NCI-H2196 treated with DMSO at 0.1 percent for 48 hours (cell line): Measurements from ENCODE around the gene FAM162B.
"Not testable (repeated sequence)": the region's sequence is repeated elsewhere in the genome, so short reads cannot be mapped to it uniquely, and the experiment has no call there.

Source experiments
- DNase-seq: peaks from one replicate; lab custom pipeline; 2025; ENCODE audit not compliant: unreplicated experiment; lab: John Stamatoyannopoulos, UW

The FAM162B gene

GRCh38 chr6:116764961-116765841, at the start of gene FAM162B:
Gene FAM162B (minus strand): TSS chr6:116765719. CDS start chr6:116765576, 143 bp downstream.
- DNase-seq: no peak

- DNase-seq: no peak
Measured at GRCh38 chr6:116812051-116812650, 46.6 kb upstream of the FAM162B start.

GRCh38 chr6:116801971-116802370, 36.5 kb upstream of the FAM162B start:
- no peak for DNase-seq

- no peak for DNase-seq
Measured at GRCh38 chr6:116799945-116800344, 34.4 kb upstream of the FAM162B start.

GRCh38 chr6:116797585-116797984, 32.1 kb upstream of the FAM162B start:
- no peak for DNase-seq

- DNase-seq: no peak
Measured at GRCh38 chr6:116793224-116793623, 27.7 kb upstream of the FAM162B start.

GRCh38 chr6:116783852-116784251, 18.3 kb upstream of the FAM162B start:
- no peak for DNase-seq

- no peak for DNase-seq
Measured at GRCh38 chr6:116779573-116780164, 14.2 kb upstream of the FAM162B start.

- DNase-seq: no peak
Measured at GRCh38 chr6:116773886-116774285, 8.4 kb upstream of the FAM162B start.

GRCh38 chr6:116772450-116772849, 6.9 kb upstream of the FAM162B start:
- DNase-seq: no peak

- DNase-seq: no peak
Measured at GRCh38 chr6:116767715-116768114, 2.2 kb upstream of the FAM162B start.

- DNase-seq: no peak
Measured at GRCh38 chr6:116766506-116767176, 1.1 kb upstream of the FAM162B start.

- DNase-seq: no peak
Measured at GRCh38 chr6:116764629-116764960, 924 bp downstream of the FAM162B start.

GRCh38 chr6:116763906-116764628, 1.5 kb downstream of the FAM162B start:
- no peak for DNase-seq

- DNase-seq: no peak
Measured at GRCh38 chr6:116763048-116763447, 2.5 kb downstream of the FAM162B start.

GRCh38 chr6:116762235-116762634, 3.3 kb downstream of the FAM162B start:
- no peak for DNase-seq

- DNase-seq: no peak
Measured at GRCh38 chr6:116761779-116762178, 3.7 kb downstream of the FAM162B start.

GRCh38 chr6:116745176-116745575, 20.3 kb downstream of the FAM162B start:
- DNase-seq: no peak

GRCh38 chr6:116741571-116741970, 23.9 kb downstream of the FAM162B start:
- DNase-seq: no peak

- DNase-seq: not testable (repeated sequence)
Measured at GRCh38 chr6:116740486-116740885, 25.0 kb downstream of the FAM162B start.

- DNase-seq: no peak
Measured at GRCh38 chr6:116737004-116737403, 28.5 kb downstream of the FAM162B start.
